Upper lobe of left lung (tissue), 6 donors: ENCODE measurements around the gene MYH7B. TPM values are rescaled to one million over a fixed set of nuclear protein-coding genes. Genes with fewer than 3 reads are reported as not detected.

Source experiments
- ATAC-seq, 2 donors: fragments of 200-7000 bp; cut with Tn5 transposase; one replicate each; pipeline ENCODE4 v1.9.1; 2022; ENCODE audit warnings: mild to moderate bottlenecking in 2 of 2, moderate library complexity in 2 of 2; ENCODE audit not compliant: low FRiP score in 2 of 2
- DNase-seq, 2 donors: peaks; one replicate each; pipeline ENCODE4 v3.0.0-alpha.2; 2019 to 2020
- H3K27ac ChIP-seq, 4 donors: fragments of 200-600 bp; sonication (generic); one replicate each; pipeline ENCODE4 v1.5.1; 2016 to 2019
- H3K27me3 ChIP-seq, 4 donors: fragments of 200-600 bp; sonication (generic); one replicate each; pipeline ENCODE4 v1.5.1; 2017 to 2019
- H3K36me3 ChIP-seq, 4 donors: fragments of 200-600 bp; sonication (generic); one replicate each; pipeline ENCODE4 v1.5.1; 2016 to 2019
- H3K4me1 ChIP-seq, 4 donors: fragments of 200-600 bp; sonication (generic); one replicate each; pipeline ENCODE4 v1.5.1; 2018 to 2019
- H3K4me3 ChIP-seq, 4 donors: fragments of 200-600 bp; sonication (generic); one replicate each; pipeline ENCODE4 v1.5.1; 2017 to 2019; ENCODE audit warnings: mild to moderate bottlenecking in 2 of 4, moderate library complexity in 1 of 4
- H3K9me3 ChIP-seq, 4 donors: fragments of 200-600 bp; sonication (generic); one replicate each; pipeline ENCODE4 v1.5.1; 2018 to 2019
- EP300 ChIP-seq, 4 donors: sonication (generic); formaldehyde crosslinking; IDR thresholded peaks; one replicate each; pipeline ENCODE4 v1.5.1; 2017; ENCODE audit warnings: antibody characterized with exemption in 4 of 4, control low read depth in 2 of 4
- POLR2A ChIP-seq, 4 donors: fragments of 450-650 bp; IDR thresholded peaks; one replicate each; pipeline ENCODE4 v1.5.1; 2016 to 2017; ENCODE audit warnings: antibody characterized with exemption in 4 of 4, mild to moderate bottlenecking in 2 of 4
- POLR2AphosphoS5 ChIP-seq, 2 donors: sonication (generic); formaldehyde crosslinking; IDR thresholded peaks; one replicate each; pipeline ENCODE4 v1.5.1; 2017; ENCODE audit warnings: antibody characterized with exemption in 2 of 2
- WGBS, 2 donors: methylation state at CpG; one replicate each; pipeline ENCODE4 v1.1.5; 2017 to 2018; 5-methylcytosine and 5-hydroxymethylcytosine counted together
- total RNA-seq, 6 donors: library from RNA; depleted of rRNA in 4 of 6; stranded (reverse); fragments of >200 nt in 4 of 6; gene quantifications; one replicate each; pipeline versions ENCODE4 v1.1.0 to v1.2.1, GENCODE V29; 2016 to 2021
- TF ChIP-seq, protein P1 (sequence below), 6 experiments: fragments of 450-650 bp in 4 of 6; fragments of 200-600 bp in 2 of 6; sonication (generic) in 2 of 6; IDR thresholded peaks; one replicate each; pipeline ENCODE4 v1.5.1; 2016 to 2019; ENCODE audit warnings: antibody characterized with exemption in 6 of 6
- donor health status: DM: no; HTN: no; CAD: no; lungs with moderate emphysema.
- donor health status: DM: no; HTN: yes; CAD: no; lungs with severe emphysema.

MYH7B gene
- total RNA-seq, 6 donors from 2014 or later, result 0.51 to 11.5 (median 0.91) TPM; not detected in 1

DNA sequence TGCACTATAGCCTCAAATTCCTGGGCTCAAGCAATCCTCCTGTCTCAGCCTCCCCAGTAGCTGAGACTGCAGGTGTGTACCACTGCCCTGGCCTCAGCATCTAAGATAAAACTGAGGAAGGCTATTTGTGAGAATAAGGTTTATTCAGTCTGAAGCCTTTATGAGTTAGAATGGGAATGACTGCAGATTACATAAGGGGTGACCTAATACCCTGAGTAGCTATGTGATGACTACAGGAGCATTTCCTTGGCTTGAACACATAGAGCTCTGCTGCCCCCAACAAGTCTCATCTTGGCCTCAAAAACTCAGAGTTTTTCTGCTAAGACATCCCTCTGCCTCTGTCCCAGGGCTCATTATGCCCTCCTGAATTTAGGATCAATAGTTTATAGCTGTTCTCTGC, 7.6 kb upstream of the MYH7B start:
- H3K4me3 ChIP-seq, result no peak overlapping the region
- TF ChIP-seq EP300 (IDR thresholded peaks at IDR 0.05) (no peak), POLR2AphosphoS5 (IDR thresholded peaks at IDR 0.05) (no peak), POLR2A (IDR thresholded peaks at IDR 0.05) (no peak)
- TF ChIP-seq, protein P1, sequence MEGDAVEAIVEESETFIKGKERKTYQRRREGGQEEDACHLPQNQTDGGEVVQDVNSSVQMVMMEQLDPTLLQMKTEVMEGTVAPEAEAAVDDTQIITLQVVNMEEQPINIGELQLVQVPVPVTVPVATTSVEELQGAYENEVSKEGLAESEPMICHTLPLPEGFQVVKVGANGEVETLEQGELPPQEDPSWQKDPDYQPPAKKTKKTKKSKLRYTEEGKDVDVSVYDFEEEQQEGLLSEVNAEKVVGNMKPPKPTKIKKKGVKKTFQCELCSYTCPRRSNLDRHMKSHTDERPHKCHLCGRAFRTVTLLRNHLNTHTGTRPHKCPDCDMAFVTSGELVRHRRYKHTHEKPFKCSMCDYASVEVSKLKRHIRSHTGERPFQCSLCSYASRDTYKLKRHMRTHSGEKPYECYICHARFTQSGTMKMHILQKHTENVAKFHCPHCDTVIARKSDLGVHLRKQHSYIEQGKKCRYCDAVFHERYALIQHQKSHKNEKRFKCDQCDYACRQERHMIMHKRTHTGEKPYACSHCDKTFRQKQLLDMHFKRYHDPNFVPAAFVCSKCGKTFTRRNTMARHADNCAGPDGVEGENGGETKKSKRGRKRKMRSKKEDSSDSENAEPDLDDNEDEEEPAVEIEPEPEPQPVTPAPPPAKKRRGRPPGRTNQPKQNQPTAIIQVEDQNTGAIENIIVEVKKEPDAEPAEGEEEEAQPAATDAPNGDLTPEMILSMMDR (IDR thresholded peaks at IDR 0.05), result no peak
- H3K27me3 ChIP-seq, result no peaks in the 10 kb centered on the region
- no peak overlapping the region for H3K27ac ChIP-seq
- no peaks in the 10 kb centered on the region for H3K9me3 ChIP-seq
- DNase-seq, result no peak
- H3K4me1 ChIP-seq, result peaks cover 0 to 10% (median 4%) of the 10 kb centered on the region in 4 donors
- peaks cover 0 to 47% (median 11%) of the 10 kb centered on the region in 4 donors for H3K36me3 ChIP-seq
- ATAC-seq, result peak in 1 of 2 donors; percentile 71

DNA sequence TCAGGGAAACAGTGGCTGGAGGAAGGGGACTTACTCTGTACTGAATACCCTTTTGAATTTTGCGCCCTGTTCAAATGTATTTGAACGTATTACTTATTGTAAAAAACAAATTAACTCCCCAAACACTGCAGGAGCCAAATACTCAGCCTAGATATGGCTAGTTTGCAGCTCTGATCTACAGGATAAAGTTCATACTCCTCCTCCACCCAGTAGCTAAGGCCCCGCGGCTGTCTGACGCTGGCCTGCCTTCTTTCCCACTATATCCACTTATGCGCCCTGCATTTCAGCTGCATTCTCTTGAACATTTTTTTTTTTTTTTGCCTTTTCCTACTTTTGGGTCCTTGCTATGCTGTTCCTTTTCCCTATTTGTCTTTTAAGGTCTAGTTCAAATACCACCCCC, 6.5 kb upstream of the MYH7B start:
- ATAC-seq (no peak), DNase-seq (no peak)
- Histone ChIP-seq H3K27me3 (no peaks in the 10 kb centered on the region), H3K9me3 (no peaks in the 10 kb centered on the region), H3K36me3 (peaks cover 0 to 39% (median 4%) of the 10 kb centered on the region in 4 donors), H3K4me1 (peaks cover 0 to 10% (median 4%) of the 10 kb centered on the region in 4 donors), H3K4me3 (no peak overlapping the region), H3K27ac (no peak overlapping the region)
- WGBS, 2 donors, result 89 to 94% methylated on average over 6 of the region's 6 CpGs
- TF ChIP-seq EP300 (IDR thresholded peaks at IDR 0.05) (no peak), POLR2A (IDR thresholded peaks at IDR 0.05) (no peak), POLR2AphosphoS5 (IDR thresholded peaks at IDR 0.05) (no peak)
- TF ChIP-seq, protein P1 (IDR thresholded peaks at IDR 0.05), result no peak

DNA sequence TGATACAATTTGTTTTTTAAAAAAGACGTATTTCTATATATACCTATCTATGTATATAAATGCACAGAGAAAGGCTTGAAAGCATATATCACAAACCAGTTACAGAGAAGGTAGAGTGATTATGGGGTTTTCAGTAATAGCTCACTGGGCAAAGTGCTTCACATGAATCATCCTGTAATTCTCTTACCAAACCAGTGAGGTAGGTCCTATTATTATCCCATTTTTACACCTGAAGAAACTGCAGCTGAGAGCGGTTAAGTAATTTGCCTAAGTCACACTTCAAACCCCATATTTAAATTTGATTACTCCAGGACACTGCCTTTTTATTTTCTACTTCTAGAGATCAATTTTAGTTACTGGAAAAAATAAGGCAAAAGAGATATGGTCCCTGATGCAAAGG, 4.4 kb upstream of the MYH7B start:
- Histone ChIP-seq H3K27me3 (no peaks in the 10 kb centered on the region), H3K4me3 (no peak overlapping the region), H3K4me1 (peaks cover 8 to 14% (median 9%) of the 10 kb centered on the region in 4 donors), H3K27ac (no peak overlapping the region), H3K9me3 (no peaks in the 10 kb centered on the region), H3K36me3 (peaks cover 0 to 25% (median 2%) of the 10 kb centered on the region in 4 donors)
- TF ChIP-seq EP300 (IDR thresholded peaks at IDR 0.05), result no peak
- ATAC-seq, result no peak
- no peak for DNase-seq
- 93 to 97% methylated on average over 2 of the region's 2 CpGs for WGBS, 2 donors

DNA sequence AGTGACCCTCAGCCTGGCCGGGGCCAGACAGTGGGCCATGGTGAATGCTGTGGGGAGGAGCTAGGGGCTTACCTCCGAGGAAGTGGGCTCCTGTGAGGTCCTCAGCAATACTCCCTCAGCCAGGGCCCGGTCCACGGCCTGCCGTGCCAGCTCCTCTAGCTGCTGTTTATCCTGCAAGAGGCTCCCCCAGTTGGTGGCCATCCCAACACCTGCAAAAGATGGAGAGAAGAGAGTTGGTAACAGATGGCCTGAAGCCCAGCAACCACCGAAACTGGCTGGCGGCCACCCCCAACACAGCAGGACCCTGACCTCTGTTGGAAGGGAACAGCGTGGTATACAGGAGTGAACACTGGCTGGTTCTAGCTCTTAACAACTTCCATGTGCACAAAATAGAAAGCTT, 4.0 kb upstream of the MYH7B start:
- Histone ChIP-seq H3K4me3 (no peak overlapping the region), H3K36me3 (peaks cover 0 to 25% (median 2%) of the 10 kb centered on the region in 4 donors), H3K27ac (no peak overlapping the region), H3K27me3 (no peaks in the 10 kb centered on the region), H3K4me1 (peaks cover 8 to 15% (median 11%) of the 10 kb centered on the region in 4 donors), H3K9me3 (no peaks in the 10 kb centered on the region)
- ATAC-seq (no peak), DNase-seq (no peak)
- WGBS, 2 donors, result 85 to 87% methylated on average over 5 to 7 of the region's 8 CpGs
- TF ChIP-seq, protein P1 (IDR thresholded peaks at IDR 0.05), result no peak
- TF ChIP-seq POLR2AphosphoS5 (IDR thresholded peaks at IDR 0.05), result no peak
- no peak for TF ChIP-seq POLR2A (IDR thresholded peaks at IDR 0.05)
- TF ChIP-seq EP300 (IDR thresholded peaks at IDR 0.05), result no peak

DNA sequence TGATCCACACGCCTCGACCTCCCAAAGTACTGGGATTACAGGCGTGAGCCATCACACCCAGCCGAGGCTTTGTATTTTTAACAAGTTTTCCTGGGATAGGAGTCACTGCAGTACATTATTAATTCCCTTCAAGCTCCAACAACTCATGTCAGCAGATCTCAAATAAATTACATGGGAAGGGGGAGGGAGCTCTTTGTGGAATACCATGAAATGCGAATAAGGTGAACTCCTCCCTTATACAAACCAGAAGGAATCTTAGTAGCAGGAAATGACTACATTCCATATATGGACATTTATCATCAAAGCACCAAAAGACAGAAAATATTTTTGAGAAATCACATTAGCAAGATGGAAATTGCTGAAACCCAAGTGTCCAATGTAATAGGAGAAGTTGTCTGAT, 3.0 kb upstream of the MYH7B start:
- no peak overlapping the region for H3K27ac ChIP-seq
- H3K36me3 ChIP-seq, result peaks cover 0 to 25% (median 2%) of the 10 kb centered on the region in 4 donors
- DNase-seq (no peak), ATAC-seq (no peak)
- H3K9me3 ChIP-seq, result no peaks in the 10 kb centered on the region
- H3K27me3 ChIP-seq, result no peaks in the 10 kb centered on the region
- 77 to 90% methylated on average over 5 of the region's 5 CpGs for WGBS, 2 donors
- peaks cover 8 to 15% (median 11%) of the 10 kb centered on the region in 4 donors for H3K4me1 ChIP-seq
- no peak overlapping the region for H3K4me3 ChIP-seq
- TF ChIP-seq, protein P1 (IDR thresholded peaks at IDR 0.05), result no peak
- TF ChIP-seq POLR2AphosphoS5 (IDR thresholded peaks at IDR 0.05) (no peak), EP300 (IDR thresholded peaks at IDR 0.05) (no peak), POLR2A (IDR thresholded peaks at IDR 0.05) (no peak)
